NCI-H2107 treated with DMSO at 0.1 percent for 48 hours (cell line): Measurements from ENCODE around the gene MBD5.

ENCODE experiments used
- DNase-seq: peaks from one replicate; lab custom pipeline; 2025; ENCODE audit not compliant: unreplicated experiment; lab: John Stamatoyannopoulos, UW

MBD5 gene

DNA sequence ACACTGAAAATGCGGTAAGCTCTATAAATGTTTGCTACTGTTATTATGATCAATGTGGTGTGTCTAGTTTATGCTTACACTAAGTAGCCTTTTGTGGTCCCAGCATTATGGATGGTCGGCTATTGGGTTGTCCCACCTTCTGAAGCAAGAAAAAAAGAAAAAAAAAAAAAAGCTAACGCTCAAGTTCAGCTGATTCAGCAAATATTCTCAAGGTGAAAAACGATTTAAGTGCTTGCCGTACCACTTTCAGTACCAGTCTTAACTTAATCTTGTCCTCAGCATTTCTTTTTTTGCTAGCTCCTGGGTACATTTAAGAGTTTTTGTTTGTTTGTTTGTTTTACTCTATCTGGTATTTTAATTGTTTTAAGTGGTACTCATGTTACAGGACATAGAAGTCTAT is 87.5 kb downstream of the MBD5 start:
- no peak for DNase-seq

DNA sequence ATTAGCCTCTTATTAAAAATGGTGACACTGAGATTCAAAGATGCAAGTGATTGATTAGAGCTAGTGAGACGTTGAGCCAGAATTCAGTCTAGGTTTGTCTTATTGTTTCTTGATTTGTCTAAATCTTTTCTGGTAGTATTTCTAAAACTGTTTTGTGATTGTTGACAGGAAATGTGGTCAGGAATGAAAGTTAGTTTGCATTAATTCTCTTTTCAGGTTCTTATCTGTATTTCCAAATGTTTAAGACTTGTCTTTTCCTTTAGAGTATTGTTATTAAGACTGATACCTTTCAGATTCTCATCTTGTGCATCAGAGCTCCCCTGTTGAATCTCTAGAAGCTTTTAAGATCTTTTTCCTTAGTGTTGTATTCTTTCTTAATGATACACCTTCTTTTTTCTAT is 89.3 kb downstream of the MBD5 start:
- no peak for DNase-seq

DNA sequence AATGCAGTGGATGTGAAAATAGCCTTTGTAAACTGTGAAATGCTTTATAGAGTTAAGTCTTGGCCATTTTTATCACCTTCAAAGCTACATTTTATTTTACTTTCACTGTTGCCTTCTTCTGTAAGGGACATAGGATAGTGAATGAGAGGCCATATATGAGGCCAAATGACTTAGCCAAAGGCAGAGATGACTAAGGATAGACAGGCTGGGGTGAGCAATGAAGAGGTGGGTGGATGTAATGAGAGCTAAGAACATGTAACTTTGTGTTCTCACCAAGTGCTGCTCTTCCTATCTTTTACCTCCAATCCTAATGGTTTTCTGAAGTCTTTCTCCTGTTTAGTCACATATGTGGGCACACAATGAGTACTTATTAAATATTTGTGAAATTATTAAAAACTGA is 101.9 kb downstream of the MBD5 start:
- no peak for DNase-seq

DNA sequence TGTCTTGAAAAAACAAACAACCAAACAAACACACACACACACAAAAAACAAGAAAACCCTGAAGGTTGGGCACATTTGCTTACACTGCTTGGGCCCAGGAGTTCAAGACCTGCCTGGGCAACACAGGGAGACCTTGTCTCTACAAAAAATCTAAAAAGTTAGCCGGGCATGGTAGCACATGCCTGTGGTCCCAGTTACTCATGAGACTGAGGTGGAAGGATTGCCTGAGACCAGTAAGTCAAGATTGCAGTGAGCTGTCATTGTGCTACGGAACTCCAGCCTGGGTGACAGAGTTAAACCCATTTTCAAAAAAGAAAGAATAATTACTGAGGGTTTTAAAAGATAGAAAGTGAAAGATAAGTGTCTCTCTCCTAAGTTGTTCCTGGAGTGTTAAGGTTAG is 103.4 kb downstream of the MBD5 start:
- DNase-seq = no peak

DNA sequence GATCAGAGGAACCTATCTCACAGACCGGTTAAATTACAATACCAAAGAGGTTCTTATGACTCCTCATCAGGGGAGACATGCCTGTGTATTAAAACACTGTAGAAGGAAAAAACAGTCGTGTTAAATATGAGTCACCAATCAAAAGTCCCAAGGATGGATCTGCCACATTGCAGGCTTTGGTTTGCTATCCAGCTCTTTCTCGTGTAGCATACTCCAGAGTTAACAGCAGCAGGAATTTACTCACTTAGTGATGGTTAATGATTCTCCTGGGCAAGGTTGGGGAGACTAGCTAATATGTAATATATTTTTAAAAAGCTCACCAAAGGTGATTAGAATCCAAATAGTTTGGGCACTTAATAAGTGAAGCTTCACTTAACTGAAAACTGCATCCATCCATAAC is 109.7 kb downstream of the MBD5 start:
- no peak for DNase-seq

DNA sequence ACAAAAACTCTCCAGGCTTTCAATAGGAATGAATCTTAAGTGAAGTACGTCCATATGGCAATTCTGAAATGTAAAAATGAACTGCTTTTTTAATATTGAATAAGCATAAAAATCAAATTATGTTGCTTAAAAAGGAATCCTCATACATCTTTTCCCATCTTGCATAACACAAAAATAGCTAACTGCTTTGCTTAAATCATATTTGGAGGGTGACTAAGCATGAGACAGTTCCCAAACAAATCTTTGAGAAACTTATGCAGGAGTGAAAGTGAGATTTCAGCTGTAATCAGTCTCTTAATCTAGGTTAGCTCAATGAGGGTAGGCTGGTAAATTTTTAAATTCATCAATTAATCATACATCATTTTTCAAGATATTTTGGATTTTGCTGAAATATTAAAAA is 111.5 kb downstream of the MBD5 start:
- no peak for DNase-seq

DNA sequence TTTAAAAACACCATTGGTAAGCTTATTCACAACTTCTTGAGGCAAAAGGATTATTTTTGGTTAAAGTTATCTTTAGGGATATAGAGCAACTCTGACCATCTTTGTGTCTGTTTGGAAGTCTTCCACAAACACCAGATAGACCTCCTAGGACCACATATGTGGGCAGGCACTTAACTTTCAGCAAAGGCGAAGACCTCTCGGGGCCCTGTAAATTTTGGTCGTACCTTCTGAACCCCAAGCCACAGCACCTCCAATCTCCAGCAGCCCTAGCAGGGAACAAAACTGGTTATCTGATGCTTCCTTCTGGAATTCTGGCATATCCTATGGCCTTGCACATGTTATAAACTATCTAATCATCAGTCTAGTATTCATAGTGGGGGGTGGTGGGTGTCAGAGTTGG is 114.8 kb downstream of the MBD5 start:
- DNase-seq = no peak

DNA sequence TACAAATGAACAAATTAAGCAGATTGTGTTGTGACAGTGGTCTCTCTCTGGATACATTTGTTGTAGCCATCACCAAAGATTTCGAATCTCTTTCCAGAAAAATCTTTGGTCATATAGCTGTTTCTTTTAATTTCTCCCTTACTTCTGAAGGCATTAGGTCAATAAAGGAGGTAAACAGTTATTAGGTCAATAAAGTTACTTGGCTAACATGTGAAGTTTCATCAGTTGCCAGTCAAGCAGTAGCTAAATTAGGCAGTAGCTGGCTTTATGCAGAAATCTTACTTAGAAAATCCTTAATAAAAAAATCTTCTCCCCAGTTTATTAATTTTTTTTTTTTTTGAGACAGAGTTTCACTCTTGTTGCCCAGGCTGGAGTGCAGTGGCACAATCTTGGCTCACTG is 115.5 kb downstream of the MBD5 start:
- DNase-seq = no peak

DNA sequence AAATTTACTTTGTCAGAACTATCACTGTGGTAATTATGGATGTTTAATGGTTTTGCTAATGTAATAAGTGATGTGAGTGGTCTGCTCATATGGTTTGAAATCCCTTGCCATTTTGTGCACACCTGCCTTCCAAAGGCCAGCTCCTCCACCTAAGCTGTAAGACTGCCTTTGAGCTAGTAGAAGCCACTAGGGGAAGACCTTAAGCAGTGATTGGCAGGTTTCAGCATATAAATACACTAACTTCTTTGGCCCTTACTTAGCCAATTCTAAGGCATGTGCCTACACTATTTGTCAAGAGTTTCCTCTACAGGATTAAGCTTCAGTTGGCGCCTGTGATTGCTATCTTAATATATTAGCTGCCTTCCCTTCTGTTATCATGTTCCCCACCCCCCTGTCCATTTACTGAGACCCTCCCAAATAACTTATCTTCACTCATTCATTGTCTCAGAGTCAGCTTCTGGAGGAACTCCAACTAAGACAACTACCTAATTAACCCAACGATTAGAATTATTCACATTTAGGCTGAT is 141.1 kb downstream of the MBD5 start:
- no peak for DNase-seq

DNA sequence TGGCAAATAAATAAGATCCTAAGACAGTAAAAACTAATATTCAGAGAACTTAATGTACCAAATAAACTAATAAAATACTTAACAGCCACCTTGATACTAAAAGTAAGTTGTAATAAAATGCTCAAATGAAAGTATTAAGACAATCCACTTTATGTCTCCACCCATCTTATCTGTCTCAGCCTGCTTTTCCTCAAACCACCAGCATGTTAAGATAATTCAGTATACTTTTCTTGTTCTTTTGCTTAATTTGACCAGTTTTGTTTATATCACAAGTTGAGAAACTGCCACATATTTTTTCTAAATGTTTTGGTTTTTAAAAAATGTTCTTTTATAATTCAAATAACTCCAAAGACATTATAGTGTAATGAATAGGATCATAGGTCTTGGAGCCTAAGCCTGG is 142.0 kb downstream of the MBD5 start:
- no peak for DNase-seq

DNA sequence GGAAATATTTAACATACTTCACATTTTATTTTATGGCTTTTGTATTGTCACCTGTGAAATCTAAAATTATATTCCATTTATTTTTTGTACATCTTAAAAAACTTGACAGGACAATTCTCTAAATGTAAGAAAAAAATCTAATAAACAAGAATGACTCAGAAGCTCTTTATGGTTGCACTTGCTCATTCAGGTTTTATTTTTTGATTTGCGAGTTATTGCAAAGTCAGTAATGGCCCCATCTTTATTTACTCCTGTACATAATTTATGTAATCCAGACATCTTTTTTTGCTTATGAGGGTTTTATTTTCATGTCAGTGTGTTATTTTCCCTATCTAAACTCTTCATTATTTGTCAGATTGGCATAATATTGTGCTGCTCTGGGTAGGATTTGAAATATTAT is 145.1 kb downstream of the MBD5 start:
- no peak for DNase-seq

DNA sequence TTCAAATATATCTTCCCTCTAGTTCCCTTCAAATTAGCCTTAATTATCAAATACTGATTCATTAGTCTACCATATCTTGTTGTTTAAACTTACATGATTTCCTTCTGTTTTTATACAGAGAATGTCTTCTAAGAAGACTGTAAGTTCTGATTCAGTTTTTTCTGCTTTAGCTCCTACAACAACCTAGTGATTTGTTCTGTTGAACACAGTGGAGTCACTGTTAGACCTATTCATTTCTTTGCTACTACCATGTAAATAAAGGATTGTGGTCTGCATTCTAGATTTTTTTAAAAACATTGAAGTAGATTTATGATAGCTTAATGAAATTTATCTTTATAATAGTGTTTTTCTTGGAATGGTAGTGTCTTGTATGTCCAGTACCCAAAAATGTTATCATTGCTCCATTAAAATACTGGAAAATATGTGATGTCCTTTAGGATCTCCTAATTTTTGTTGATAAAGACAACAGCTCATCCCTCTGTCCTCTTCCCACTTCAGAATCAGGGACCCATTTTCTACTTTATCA is 146.4 kb downstream of the MBD5 start:
- DNase-seq = no peak

DNA sequence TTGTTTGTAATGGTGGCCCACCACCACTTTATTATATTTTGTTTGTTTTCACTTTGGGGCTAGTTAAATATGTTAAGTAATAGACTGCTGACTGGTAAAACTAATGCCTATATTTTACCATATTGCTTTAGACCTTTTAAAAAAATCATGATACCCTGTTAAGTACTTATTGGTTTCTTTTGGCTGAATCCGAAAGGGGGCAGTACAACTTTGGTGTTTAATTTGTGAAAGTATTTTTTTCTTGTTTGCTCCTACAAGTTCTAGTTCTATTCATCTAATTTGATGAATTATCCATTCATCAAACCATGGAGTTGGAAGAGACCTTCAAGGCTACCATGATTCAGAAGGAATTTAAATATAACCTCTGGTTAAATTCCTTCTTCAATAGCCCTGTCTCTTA is 147.0 kb downstream of the MBD5 start:
- no peak for DNase-seq

DNA sequence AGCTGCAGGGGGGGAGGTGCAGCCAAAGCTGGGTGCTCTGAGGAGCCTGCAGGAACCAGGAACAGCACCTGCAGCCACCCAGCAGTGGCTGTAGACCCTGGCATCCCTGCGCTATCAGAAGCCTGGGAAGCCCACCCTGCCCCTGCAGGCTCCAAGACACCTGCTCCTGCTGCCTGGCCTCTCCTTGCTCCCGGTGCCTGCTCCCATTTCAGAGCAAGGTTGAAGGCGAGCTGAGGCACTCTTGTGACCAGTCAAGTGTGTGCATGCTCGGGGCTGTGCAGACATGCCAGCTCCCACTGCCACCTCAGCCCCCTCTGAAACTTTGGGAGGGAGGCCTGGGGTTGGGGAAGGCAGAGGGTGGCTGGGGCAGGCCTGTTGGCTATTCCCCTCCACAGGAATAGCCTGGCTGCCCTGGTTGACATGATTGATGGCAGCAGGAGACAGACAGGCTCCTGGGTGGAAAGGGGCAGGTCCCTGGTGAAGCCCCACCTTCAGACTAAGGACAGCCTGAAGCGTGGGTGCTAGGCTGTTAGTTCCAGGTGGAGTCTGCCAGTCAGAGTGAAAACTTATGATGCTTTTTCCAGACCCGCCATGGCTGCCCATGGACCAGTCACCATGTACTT is 151.4 kb downstream of the MBD5 start:
- DNase-seq = no peak

DNA sequence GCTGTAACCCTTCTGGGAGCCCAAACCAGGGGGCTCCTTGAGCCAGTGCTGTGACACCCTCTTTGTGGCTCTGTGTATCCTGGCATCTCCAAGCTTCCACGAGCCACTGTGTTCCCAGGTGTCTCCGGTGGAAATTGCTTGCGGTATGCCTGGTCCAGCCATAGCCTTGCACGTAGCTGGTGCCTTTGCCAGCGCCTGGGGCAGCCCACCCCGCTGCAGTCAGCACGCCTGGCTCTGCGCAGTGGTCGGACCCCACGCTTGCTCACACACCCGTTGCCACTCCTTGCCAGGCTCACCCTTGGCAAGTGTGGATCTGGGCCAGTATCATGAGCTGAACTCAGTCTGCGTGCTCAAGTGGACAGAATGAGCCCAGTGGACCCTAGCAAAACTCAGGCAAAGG is 152.3 kb downstream of the MBD5 start:
- no peak for DNase-seq

DNA sequence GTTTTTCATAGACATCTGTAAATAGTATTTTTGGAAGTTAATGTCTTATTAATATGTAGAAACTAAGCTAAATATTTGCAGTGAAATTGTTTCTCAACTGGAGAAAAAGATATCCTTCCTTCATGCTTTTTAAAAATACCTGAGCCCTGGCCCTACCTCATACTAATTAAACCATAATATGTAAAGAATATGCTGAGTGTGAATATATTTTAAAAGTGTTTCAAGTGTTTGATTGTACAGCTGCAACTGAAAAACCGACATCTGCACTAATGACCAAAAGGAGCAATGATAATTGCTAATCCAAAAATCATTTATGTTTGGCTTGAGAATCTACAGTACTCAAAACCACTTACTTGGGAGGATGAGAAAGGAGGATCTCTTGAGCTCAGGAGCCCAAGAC is 156.7 kb downstream of the MBD5 start:
- DNase-seq = no peak

DNA sequence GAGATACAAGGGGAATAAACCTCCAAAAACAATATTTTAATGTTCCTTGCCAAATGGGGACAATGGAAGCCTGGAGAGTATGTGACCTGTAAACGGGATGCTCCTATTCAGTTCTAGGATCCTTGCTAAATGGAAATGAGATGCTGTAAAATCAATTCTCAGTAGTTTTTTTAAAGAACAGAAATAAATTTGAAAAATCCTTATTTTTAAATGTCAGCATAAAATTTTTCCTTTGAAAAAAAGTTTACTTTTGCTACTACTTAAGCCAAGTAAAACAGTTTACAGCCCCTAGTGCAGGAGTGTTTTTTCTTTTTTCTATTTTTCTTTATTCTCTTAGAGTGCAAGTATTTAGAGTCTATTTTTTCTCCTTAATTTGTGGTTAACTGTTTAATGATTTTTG is 158.8 kb downstream of the MBD5 start:
- no peak for DNase-seq

DNA sequence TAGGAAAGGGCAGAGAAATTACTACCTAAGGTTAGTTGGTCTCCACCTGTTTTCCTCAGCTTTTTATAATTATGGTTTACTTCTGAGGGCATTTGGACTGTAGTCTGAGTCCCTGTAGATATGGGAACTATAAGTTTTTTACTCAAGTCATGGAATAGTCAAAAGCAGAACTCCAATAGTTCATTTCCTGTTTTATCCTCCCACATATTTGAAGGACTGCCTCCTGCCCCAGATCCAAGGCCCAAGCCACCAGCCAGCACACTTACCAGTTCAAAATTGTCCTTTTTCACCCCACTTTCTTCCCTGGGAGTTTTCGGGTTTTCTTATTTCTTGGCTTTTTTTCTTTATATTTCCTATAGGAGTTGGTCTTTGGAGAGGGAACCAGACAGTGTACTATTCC is 164.1 kb downstream of the MBD5 start:
- no peak for DNase-seq

DNA sequence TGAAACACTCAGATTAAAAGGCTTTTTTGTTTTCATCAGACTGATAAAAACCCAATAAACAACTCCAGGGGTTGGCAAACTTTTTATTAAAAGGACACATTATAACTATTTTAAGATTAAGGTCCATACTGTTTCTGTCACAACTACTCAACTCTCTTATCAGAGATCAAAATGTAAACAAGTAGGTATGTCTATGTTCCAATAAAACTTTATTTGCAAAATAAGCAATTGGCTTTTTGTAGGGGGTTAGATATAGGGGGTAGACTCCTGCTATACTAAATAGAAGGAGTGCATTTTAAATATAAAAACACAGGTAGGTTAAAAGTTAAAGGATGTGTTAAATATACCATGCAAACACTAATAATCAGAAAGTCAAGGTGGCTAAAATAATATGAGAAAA is 174.0 kb downstream of the MBD5 start:
- DNase-seq = no peak

DNA sequence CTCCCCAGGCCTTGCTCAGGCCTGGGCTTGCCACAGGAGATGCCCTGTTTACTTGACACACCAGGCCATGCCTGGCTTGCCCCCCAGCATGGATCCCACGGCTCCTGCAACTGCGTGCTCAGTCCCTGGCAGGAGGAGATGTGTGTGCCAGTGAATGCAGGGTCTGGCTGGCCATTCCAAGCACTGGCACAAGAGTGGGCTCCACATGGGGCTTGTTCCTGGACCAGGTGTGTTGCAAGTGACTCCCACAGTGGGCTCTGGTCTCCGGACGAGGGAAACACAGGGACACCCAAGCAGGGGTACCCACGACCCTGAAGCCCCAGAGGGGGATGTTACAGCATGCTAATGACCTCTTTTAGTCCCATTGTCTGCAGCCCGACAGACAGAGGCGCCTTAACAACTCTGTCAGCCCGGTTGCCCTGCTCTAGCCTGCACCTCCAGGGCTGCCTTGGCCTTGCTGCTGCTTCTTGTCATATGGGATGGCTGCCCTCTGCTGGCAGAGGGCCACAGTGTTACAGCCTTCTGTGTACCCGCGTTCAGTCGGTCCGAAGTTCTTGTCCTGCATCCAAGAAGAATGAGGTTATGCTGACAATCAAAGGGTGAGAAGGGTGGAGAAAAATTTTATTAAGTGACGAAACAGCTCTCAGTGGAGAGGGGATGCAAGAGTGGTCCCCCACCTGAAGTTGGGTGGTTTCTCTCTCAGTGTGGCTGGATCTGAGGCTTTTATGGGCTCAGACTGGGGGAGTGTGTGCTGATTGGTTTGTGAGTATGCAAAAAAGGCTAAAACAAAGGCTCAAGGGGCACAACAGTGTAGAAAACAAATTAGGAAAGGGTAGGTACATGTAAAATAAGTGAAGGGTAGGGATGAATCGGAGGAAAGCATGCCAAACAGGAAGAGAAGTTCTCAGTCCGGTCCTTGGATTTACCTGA is 180.4 kb downstream of the MBD5 start:
- DNase-seq = no peak

DNA sequence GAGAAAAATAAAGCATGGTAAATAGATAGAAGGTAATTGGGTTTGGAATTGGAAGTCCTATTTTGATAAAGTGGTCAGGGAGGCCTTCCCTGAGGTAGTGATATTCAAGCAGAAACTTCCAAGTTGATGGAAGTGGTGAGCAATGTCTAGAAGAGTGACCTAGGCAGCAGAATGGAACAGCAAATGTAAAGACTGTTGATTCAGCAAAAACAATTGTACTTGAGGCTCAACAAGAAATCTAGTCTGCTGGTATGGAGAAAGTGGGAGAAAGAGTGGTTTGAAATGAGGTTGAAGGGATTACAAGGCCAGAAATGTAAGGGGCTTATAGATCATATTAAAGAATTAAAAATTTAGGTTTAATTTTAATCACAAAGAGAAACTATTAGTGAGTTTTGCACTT is 181.3 kb downstream of the MBD5 start:
- no peak for DNase-seq

DNA sequence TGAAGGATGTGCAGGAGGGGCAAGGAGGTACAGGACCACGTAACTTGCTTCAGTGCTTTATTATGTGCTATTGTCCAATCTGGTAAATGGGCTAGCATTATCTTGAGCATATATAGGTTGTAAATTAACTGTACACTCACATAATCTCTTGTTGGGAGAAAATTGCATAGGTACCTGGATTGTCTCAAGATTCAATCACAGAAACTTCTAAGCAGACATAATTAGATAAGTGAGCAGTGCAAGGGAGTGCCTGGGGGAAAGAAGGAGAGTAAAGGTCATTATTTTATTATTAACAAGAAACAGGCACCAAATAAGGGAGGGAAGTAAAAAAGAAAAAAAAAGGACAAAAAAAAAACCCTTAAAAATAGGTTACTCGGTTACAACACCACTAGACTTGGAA is 186.2 kb downstream of the MBD5 start:
- no peak for DNase-seq
